COLO668 (cell line): Measurements from ENCODE around the gene GTPBP1.

ENCODE experiments used
- DNase-seq: peaks from one replicate; lab custom pipeline; 2025; ENCODE audit not compliant: unreplicated experiment; lab: John Stamatoyannopoulos, UW

GTPBP1 gene

GRCh38 chr22:38782402-38783094, 76.8 kb downstream of the GTPBP1 start:
- DNase-seq, result no peak
